RWPE2 (cell line): ENCODE data around the gene SIT1.
A peak's percentile ranks its signal among the peaks of the same experiment; 100 is the strongest.
"Not testable (repeated sequence)": the region's sequence is repeated elsewhere in the genome, so short reads cannot be mapped to it uniquely, and the experiment has no call there.

Source experiments
- ATAC-seq: fragments of 200-7000 bp; cut with Tn5 transposase; 3 replicates; pipeline ENCODE4 v1.9.1; 2021; ENCODE audit warnings: low read depth
- DNase-seq: peaks from one replicate; pipeline ENCODE4 v3.0.0-alpha.2; 2020; ENCODE audit warnings: low spot score
- H3K27ac ChIP-seq: fragments of 450-650 bp; 2 replicates; pipeline ENCODE4 v1.5.1; 2017; ENCODE audit warnings: mild to moderate bottlenecking; ENCODE audit not compliant: poor library complexity, severe bottlenecking
- H3K27me3 ChIP-seq: fragments of 250-450 bp; sonication (Bioruptor Pico); 2 replicates; pipeline ENCODE4 v1.5.1; 2021; ENCODE audit warnings: mild to moderate bottlenecking, moderate library complexity; ENCODE audit not compliant: insufficient read depth, poor library complexity, severe bottlenecking
- H3K36me3 ChIP-seq: fragments of 250-450 bp; sonication (Bioruptor Pico); 2 replicates; pipeline ENCODE4 v1.5.1; 2020; ENCODE audit warnings: low read depth, mild to moderate bottlenecking, moderate library complexity
- H3K4me1 ChIP-seq: fragments of 250-450 bp; sonication (Bioruptor Pico); 2 replicates; pipeline ENCODE4 v1.5.1; 2021; ENCODE audit warnings: mild to moderate bottlenecking, moderate library complexity; ENCODE audit not compliant: insufficient read depth, poor library complexity, severe bottlenecking
- H3K4me3 ChIP-seq: fragments of 250-450 bp; sonication (Bioruptor Pico); 2 replicates; pipeline ENCODE4 v1.5.1; 2021; ENCODE audit warnings: mild to moderate bottlenecking, moderate library complexity; ENCODE audit not compliant: severe bottlenecking
- H3K9me3 ChIP-seq: fragments of 250-450 bp; sonication (Bioruptor Pico); 2 replicates; pipeline ENCODE4 v1.5.1; 2021; ENCODE audit warnings: mild to moderate bottlenecking, moderate library complexity; ENCODE audit not compliant: severe bottlenecking
- TF ChIP-seq, protein P1 (sequence below): fragments of 450-650 bp; IDR thresholded peaks from one replicate; pipeline ENCODE4 v1.5.1; 2017; ENCODE audit warnings: mild to moderate bottlenecking, moderate library complexity; ENCODE audit not compliant: poor library complexity, severe bottlenecking

Gene SIT1

DNA sequence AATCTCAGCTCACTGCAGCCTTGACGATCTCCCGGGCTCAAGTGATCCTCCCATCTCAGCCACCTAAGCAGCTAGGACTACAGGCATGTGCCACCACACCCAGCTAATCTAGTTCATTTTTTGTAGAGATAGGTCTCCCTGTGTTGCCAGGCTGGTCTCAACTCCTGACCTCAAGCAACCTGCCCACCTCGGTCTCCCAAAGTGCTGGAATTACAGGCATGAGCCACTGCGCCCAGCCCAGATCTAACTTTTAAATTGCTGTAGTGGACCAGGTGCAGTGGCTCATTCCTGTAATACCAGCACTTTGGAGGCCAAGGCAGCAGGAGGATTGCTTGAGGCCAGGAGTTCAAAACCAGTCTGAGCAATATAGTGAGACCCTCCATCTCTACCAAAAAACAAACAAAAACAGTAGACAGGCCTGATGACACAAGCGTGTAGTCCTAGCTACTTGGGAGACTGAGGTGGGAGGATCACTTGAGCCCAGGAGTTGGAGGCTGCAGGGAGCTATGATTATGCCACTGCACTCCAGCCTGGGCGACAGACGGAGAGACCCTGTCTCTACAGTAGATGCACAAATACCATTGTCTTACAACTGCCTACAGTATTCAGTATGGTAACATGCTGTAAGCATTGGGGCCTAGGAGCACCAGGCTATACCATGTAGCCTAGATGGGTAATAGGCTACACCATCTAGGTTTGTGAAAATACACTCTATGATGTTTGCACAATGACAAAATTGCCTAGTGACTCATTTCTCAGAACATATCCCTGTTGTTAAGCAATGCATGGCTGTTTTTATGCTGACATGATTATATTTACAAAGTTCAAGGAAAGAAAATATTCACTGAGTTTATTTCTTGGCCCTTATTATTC, 1.5 kb upstream of the SIT1 start:
- ATAC-seq (peak; percentile 80), DNase-seq (no peak)
- Histone ChIP-seq H3K27me3 (no peaks in the 10 kb centered on the region), H3K4me3 (no peak overlapping the region), H3K9me3 (no peaks in the 10 kb centered on the region), H3K36me3 (no peaks in the 10 kb centered on the region), H3K4me1 (peaks cover 13% of the 10 kb centered on the region), H3K27ac (peak overlapping the region; percentile 38)
- TF ChIP-seq, protein P1, sequence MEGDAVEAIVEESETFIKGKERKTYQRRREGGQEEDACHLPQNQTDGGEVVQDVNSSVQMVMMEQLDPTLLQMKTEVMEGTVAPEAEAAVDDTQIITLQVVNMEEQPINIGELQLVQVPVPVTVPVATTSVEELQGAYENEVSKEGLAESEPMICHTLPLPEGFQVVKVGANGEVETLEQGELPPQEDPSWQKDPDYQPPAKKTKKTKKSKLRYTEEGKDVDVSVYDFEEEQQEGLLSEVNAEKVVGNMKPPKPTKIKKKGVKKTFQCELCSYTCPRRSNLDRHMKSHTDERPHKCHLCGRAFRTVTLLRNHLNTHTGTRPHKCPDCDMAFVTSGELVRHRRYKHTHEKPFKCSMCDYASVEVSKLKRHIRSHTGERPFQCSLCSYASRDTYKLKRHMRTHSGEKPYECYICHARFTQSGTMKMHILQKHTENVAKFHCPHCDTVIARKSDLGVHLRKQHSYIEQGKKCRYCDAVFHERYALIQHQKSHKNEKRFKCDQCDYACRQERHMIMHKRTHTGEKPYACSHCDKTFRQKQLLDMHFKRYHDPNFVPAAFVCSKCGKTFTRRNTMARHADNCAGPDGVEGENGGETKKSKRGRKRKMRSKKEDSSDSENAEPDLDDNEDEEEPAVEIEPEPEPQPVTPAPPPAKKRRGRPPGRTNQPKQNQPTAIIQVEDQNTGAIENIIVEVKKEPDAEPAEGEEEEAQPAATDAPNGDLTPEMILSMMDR, result no peak

DNA sequence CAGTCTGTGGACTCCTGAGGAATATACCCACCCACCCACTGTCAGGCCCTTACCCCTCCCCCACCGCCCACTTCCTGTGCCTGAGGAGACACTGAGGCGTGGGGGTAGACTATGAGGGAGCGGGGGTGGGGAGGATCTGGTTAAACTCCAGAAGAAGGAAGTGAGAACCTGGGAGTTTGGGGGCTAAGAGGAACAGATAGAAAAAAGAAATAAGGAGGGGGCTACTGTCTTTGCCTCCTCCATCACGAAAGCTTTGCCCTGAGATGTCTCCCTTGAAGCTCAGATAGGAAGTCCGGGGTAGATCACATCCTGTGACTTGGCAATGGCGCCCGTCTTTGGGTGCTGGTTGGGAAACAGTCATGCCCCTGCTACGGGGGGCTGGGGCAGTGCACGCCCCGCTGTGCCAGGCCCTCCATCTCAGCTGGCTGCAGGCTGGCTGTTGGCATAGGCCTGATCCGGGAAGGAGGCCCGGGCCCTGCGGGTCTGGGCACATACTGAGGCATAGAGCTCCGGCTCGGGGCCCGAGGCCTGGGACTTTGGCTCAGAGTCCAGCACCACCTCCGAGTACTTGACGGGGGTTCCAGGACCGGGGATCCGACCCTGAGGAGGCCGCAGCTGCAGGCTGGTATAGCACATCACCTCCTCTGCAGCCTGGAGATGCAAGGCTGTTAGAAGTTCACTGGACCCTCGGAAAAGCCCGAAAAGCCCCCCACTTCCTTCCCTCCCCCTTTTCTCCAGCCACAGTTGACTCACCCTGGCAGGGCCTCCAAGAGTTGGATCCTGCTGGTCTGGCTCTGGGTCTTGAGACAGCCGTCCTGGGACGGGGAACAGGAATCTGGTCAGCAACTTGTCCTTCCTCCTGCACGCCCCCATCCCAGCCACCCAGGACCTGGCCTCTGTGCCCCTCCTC, 1.0 kb downstream of the SIT1 start:
- ATAC-seq, result no peak
- DNase-seq, result no peak
- Histone ChIP-seq H3K4me1 (peaks cover 17% of the 10 kb centered on the region), H3K36me3 (no peaks in the 10 kb centered on the region), H3K9me3 (no peaks in the 10 kb centered on the region), H3K27me3 (no peaks in the 10 kb centered on the region), H3K4me3 (no peak overlapping the region), H3K27ac (no peak overlapping the region)
- TF ChIP-seq, protein P1, result no peak

DNA sequence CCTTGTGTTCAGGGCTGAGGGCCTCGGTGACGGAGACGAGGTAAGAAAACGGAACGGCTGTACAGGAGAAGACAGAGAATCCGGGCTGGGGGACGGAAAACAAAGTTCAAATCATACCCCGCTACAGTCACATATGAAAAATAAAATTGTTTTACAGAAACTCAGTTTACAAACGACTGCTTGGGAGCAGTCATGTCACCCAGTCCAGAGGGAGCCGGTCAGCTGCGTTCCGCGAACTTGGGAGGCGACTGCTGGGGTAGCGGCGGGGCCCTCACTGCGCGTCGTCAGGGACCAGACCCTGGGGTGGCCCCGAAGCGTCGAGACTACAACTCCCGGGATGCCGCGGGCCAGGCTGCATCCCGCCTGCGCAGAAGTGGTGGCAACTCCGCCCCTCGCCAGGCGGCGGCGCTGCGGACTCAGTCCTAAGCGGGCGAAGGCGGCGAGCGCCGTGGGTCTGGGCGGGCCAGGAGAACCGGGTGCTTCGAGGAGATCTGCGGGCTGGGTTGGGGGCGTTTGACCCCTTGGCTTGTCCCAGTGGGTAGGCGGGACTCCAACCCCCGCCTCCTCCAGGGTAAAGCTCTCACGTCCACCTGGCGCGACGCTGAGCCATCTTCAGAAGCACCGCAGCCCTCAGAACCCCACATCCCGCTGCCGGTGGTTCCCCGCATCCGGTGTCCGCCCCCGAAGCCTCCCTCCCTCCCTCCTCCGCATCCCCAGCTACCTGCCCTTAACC, 4.0 kb downstream of the SIT1 start:
- Histone ChIP-seq H3K9me3 (no peaks in the 10 kb centered on the region), H3K36me3 (no peaks in the 10 kb centered on the region), H3K27me3 (no peaks in the 10 kb centered on the region), H3K4me3 (peak overlapping the region; percentile 48), H3K27ac (peak overlapping the region; percentile 85), H3K4me1 (peaks cover 3% of the 10 kb centered on the region)
- TF ChIP-seq, protein P1, result peak; percentile 97
- ATAC-seq (peak; percentile 91), DNase-seq (peak; percentile 90)

DNA sequence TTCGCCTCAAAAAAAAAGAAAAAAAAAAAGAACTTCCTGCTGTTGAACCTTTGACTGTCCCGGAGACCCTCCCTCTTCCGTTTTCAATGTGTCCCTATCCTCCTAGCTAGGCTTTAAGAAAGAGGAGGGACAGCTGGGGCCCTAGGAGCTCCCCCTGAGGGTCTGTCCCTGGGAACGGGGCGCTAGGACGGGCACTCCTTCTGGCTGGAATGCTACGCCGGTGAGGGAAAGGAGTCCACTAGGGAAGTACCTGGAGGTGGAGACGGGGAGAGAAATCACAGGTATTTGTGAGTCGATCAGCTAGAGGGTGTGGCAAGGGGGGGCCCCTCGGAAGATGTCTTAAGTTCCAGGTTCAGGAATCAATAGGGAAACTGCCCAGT, 4.6 kb downstream of the SIT1 start:
- TF ChIP-seq, protein P1, result no peak
- H3K4me3 ChIP-seq, result peak overlapping the region; percentile 48
- no peaks in the 10 kb centered on the region for H3K9me3 ChIP-seq
- H3K27ac ChIP-seq, result peak overlapping the region; percentile 85
- H3K27me3 ChIP-seq, result no peaks in the 10 kb centered on the region
- ATAC-seq (peak; percentile 80), DNase-seq (peak; percentile 75)
- H3K4me1 ChIP-seq, result peaks cover 3% of the 10 kb centered on the region
- H3K36me3 ChIP-seq, result no peaks in the 10 kb centered on the region

DNA sequence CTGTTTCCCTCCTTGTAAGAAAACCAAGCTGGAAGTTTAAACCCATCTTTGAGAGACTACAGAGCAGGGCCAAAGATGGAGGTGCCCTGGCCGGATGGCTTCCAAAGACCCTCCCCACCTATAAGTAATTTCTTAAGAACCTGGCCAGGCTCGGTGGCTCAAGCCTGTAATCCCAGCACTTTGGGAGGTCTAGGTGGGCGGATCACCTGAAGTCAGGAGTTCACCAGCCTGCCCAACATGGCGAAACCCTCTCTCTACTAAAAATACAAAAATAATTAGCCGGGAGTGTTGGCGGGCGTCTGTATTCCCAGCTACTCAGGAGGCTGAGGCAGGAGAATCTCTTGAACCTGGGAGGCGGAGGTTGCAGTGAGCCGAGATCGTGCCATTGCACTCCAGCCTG, 5.0 kb downstream of the SIT1 start:
- not testable (repeated sequence) for H3K36me3 ChIP-seq
- Histone ChIP-seq H3K27ac (peak overlapping the region; percentile 85), H3K4me3 (peak overlapping the region; percentile 48)

More for the DNA sequence above, 5.0 kb downstream of the SIT1 start:
- DNase-seq, ATAC-seq, H3K4me1 ChIP-seq, H3K27me3 ChIP-seq, H3K9me3 ChIP-seq: not testable (repeated sequence)
